Fibroblast of villous mesenchyme (primary cell): ENCODE data around the gene MAGOHB. TPM values are rescaled to one million over a fixed set of nuclear protein-coding genes. Genes with fewer than 3 reads are reported as not detected.
A peak's percentile ranks its signal among the peaks of the same experiment; 100 is the strongest.

ENCODE experiments used
- DNase-seq: peaks from one replicate; pipeline ENCODE4 v3.0.0-alpha.2; 2010; ENCODE audit warnings: low read depth
- H3K4me3 ChIP-seq: 2 replicates; pipeline ENCODE4 v1.5.1; 2011; ENCODE audit warnings: low read depth, mild to moderate bottlenecking, low read length
- total RNA-seq: library from RNA; depleted of rRNA; stranded (reverse); fragments of >200 nt; gene quantifications from 2 replicates; pipeline ENCODE4 v1.2.3, GENCODE V29; 2012
- TF ChIP-seq, protein P1 (sequence below): IDR thresholded peaks from 2 replicates; pipeline ENCODE4 v1.5.1; 2012; ENCODE audit warnings: low read depth, mild to moderate bottlenecking, low read length; ENCODE audit not compliant: insufficient read depth

MAGOHB gene
- total RNA-seq, 1 donor, result 20.3 TPM

- no peak overlapping the region for H3K4me3 ChIP-seq
- TF ChIP-seq, protein P1, sequence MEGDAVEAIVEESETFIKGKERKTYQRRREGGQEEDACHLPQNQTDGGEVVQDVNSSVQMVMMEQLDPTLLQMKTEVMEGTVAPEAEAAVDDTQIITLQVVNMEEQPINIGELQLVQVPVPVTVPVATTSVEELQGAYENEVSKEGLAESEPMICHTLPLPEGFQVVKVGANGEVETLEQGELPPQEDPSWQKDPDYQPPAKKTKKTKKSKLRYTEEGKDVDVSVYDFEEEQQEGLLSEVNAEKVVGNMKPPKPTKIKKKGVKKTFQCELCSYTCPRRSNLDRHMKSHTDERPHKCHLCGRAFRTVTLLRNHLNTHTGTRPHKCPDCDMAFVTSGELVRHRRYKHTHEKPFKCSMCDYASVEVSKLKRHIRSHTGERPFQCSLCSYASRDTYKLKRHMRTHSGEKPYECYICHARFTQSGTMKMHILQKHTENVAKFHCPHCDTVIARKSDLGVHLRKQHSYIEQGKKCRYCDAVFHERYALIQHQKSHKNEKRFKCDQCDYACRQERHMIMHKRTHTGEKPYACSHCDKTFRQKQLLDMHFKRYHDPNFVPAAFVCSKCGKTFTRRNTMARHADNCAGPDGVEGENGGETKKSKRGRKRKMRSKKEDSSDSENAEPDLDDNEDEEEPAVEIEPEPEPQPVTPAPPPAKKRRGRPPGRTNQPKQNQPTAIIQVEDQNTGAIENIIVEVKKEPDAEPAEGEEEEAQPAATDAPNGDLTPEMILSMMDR, result no peak
- DNase-seq, result no peak
Observed at GRCh38 chr12:10638728-10639127, 25.3 kb upstream of the MAGOHB start.

- TF ChIP-seq, protein P1, result no peak
Observed at GRCh38 chr12:10636611-10637010, 23.2 kb upstream of the MAGOHB start.

GRCh38 chr12:10636124-10636523 is 22.7 kb upstream of the MAGOHB start:
- TF ChIP-seq, protein P1, result no peak
- H3K4me3 ChIP-seq, result no peak overlapping the region
- DNase-seq, result no peak

More at GRCh38 chr12:10636611-10637010, 23.2 kb upstream of the MAGOHB start:
- H3K4me3 ChIP-seq, result no peak overlapping the region
- DNase-seq, result no peak

GRCh38 chr12:10635306-10635705 is 21.9 kb upstream of the MAGOHB start:
- DNase-seq, result no peak
- TF ChIP-seq, protein P1, result no peak
- H3K4me3 ChIP-seq, result no peak overlapping the region

DNA sequence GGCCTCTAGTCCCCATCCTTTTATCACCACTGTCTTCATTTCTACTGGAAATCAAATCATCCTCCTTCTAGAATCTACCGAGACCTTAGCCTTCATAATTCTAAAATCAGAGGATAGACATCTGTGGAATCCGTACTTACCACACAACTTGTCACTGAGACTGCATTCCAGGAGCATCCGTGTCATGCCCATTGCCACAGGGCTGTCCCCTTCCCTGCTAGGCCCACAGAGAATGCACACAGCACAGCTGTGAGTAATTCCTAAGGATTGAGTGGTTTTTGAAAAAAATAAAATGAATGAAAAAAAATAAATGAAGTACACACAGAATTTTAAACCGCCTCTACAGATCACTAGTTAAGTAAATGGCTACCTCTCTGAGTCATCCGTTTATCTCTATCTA is 21.0 kb upstream of the MAGOHB start:
- peak; percentile 5 for DNase-seq
- H3K4me3 ChIP-seq, result no peak overlapping the region

DNA sequence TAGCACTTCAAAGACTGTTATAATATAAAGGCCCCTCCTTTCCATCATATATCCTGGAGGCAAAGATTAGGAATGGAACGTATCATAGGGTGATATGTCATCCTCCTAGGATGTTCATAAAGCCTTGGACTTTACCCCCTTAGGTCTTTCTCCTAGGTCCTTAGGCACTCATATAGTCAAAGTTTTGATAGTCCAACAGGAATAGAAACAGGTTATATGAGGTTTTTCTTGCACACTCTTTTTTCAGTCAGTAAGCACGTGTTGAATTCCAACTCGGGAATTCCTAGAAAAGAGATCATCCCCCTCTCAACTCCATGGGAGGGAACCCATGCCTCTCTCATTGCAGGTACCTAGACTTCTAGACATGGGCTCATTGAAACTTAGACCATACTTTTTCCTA is 20.1 kb upstream of the MAGOHB start:
- TF ChIP-seq, protein P1, result no peak
- DNase-seq, result no peak

More for the DNA sequence above, 21.0 kb upstream of the MAGOHB start:
- TF ChIP-seq, protein P1, result no peak

DNA sequence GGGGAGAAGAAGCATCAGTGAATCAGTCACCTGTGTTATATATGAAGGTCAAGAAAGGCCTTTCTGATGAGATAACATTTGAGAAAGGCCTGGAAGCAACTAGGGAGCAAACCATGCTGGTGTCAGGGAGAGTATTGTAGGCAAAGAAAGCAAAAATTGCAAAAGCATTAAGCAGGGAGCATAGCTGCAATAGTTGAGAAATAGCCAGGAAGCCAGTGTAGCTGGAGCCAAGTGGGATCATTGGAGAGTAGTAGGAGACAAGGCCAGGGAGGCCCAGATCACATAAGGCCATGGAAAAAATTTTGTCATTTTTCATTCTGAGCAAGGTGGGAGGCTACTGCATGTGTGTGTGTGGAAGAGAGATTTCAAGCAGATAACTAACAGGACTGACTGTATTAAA is 18.8 kb upstream of the MAGOHB start:
- H3K4me3 ChIP-seq, result no peak overlapping the region
- TF ChIP-seq, protein P1, result no peak
- peak; percentile 5 for DNase-seq

More for the DNA sequence above, 20.1 kb upstream of the MAGOHB start:
- H3K4me3 ChIP-seq, result no peak overlapping the region
